Thyroid gland (tissue), 4 donors: ENCODE data around the gene BHLHE41.

Source experiments
- POLR2A ChIP-seq, 2 donors: fragments of 450-650 bp; IDR thresholded peaks; one replicate each; pipeline ENCODE4 v1.6.1; 2017; ENCODE audit warnings: antibody characterized with exemption in 2 of 2, mild to moderate bottlenecking in 2 of 2, moderate library complexity in 1 of 2
- TF ChIP-seq, protein P1 (sequence below), 6 experiments: fragments of 200-600 bp in 3 of 6; fragments of 450-650 bp in 3 of 6; sonication (generic) in 3 of 6; IDR thresholded peaks; one replicate each; pipeline ENCODE4 v1.5.1; 2016 to 2019; ENCODE audit warnings: antibody characterized with exemption in 6 of 6, mild to moderate bottlenecking in 2 of 6, inconsistent platforms in 1 of 6, moderate library complexity in 1 of 6

DNA sequence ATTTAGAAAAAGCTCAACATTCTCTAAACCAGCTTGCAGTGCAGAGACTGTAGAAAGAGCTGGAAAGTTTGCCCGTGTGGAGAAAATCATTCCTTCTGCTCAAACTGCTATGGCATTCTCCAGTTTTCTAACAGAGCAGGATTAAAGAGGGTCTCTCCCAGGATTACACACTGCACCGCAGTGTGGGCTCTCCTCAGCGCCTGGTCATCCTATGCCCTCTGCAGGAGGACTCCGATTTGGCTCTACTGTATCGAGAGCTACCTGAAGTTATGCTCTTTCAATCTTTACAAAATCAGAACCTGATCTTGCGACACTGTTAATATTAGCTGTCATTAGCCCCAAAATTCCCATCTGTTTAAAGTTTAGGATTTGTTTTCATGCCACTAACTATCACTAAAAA is 33.0 kb downstream of the BHLHE41 start:
- TF ChIP-seq, protein P1, sequence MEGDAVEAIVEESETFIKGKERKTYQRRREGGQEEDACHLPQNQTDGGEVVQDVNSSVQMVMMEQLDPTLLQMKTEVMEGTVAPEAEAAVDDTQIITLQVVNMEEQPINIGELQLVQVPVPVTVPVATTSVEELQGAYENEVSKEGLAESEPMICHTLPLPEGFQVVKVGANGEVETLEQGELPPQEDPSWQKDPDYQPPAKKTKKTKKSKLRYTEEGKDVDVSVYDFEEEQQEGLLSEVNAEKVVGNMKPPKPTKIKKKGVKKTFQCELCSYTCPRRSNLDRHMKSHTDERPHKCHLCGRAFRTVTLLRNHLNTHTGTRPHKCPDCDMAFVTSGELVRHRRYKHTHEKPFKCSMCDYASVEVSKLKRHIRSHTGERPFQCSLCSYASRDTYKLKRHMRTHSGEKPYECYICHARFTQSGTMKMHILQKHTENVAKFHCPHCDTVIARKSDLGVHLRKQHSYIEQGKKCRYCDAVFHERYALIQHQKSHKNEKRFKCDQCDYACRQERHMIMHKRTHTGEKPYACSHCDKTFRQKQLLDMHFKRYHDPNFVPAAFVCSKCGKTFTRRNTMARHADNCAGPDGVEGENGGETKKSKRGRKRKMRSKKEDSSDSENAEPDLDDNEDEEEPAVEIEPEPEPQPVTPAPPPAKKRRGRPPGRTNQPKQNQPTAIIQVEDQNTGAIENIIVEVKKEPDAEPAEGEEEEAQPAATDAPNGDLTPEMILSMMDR (IDR thresholded peaks at IDR 0.05): peak in 1 of 6 experiments; percentile 6
- no peak for TF ChIP-seq POLR2A (IDR thresholded peaks at IDR 0.05)
